ENCODE results near the gene HACD2. TPM values are rescaled to one million over a fixed set of nuclear protein-coding genes. Genes with fewer than 3 reads are reported as not detected.

HACD2 gene
- total RNA-seq, 4 donors from 2014 or later, result 11.9 to 70.5 (median 48.2) TPM

DNA sequence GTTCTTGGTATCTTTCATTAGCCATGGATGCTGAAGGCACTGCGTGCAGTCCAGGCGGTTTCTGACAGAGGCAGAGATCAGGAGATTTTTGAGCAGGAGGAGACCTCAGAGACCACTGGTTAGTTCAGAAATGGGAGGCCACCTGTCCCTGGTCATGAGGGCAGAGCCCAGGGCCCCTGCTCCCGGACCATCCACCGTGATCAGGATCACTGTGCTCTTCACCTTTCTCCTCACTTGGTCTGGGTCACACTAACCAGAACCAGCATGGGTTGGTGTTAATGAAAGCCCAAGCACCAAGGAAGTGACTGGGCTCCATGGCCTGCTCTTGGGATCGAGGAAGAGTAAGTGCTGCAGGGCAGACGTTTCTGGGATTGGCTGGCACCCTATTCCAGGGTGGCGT, 42.0 kb upstream of the HACD2 start:
- in situ Hi-C loops (cut with MboI; ENCODE audit: low pct_ligation_motif_present in 1 of 4, low pct_unique_long_range_greater_than_20kb in 1 of 4, low sequenced_read_pairs in 3 of 4), result no loop called here
- Histone ChIP-seq H3K4me1 (peaks cover 0 to 10% (median 0%) of the 10 kb centered on the region in 4 donors), H3K4me3 (no peak overlapping the region), H3K27me3 (no peaks in the 10 kb centered on the region), H3K27ac (peak overlapping the region in 2 of 4 donors; percentile 21 to 81), H3K36me3 (peaks cover 0 to 10% (median 0%) of the 10 kb centered on the region in 4 donors), H3K9me3 (no peaks in the 10 kb centered on the region)
- 90 to 100% methylated on average over 2 to 7 of the region's 7 CpGs for WGBS, 2 donors (ENCODE audit: low coverage in 1 of 2)
- intact Hi-C loops (cut with DNase I; ENCODE audit: low total_unique reads), result no loop called here
- TF ChIP-seq EP300 (IDR thresholded peaks at IDR 0.05; ENCODE audit: low read depth) (no peak), POLR2A (IDR thresholded peaks at IDR 0.05) (no peak), CTCF (IDR thresholded peaks at IDR 0.05) (no peak), POLR2AphosphoS5 (IDR thresholded peaks at IDR 0.05) (no peak)
- no peak for DNase-seq

GRCh38 chr3:123624302-123624701, 39.4 kb upstream of the HACD2 start:
- no peak overlapping the region for H3K4me3 ChIP-seq
- WGBS, 2 donors (ENCODE audit: low coverage in 1 of 2), result 74 to 80% methylated on average over 1 of the region's 1 CpG
- TF ChIP-seq CTCF (IDR thresholded peaks at IDR 0.05) (no peak), POLR2AphosphoS5 (IDR thresholded peaks at IDR 0.05) (no peak), EP300 (IDR thresholded peaks at IDR 0.05; ENCODE audit: low read depth) (no peak), POLR2A (IDR thresholded peaks at IDR 0.05) (no peak)
- H3K9me3 ChIP-seq, result no peaks in the 10 kb centered on the region
- H3K36me3 ChIP-seq, result peaks cover 0 to 10% (median 0%) of the 10 kb centered on the region in 4 donors
- H3K27ac ChIP-seq, result peak overlapping the region in 3 of 4 donors; percentile 17 to 91 (median 30)
- DNase-seq, result no peak
- intact Hi-C loops (cut with DNase I; ENCODE audit: low total_unique reads), result no loop called here
- peaks cover 0 to 8% (median 6%) of the 10 kb centered on the region in 4 donors for H3K4me1 ChIP-seq
- H3K27me3 ChIP-seq, result no peaks in the 10 kb centered on the region
- in situ Hi-C loops (cut with MboI; ENCODE audit: low pct_ligation_motif_present in 1 of 4, low pct_unique_long_range_greater_than_20kb in 1 of 4, low sequenced_read_pairs in 3 of 4), result no loop called here

GRCh38 chr3:123623346-123623880, 38.6 kb upstream of the HACD2 start:
- TF ChIP-seq POLR2A (IDR thresholded peaks at IDR 0.05) (no peak), POLR2AphosphoS5 (IDR thresholded peaks at IDR 0.05) (no peak), EP300 (IDR thresholded peaks at IDR 0.05; ENCODE audit: low read depth) (no peak), CTCF (IDR thresholded peaks at IDR 0.05) (no peak)
- Histone ChIP-seq H3K4me3 (no peak overlapping the region), H3K9me3 (no peaks in the 10 kb centered on the region), H3K4me1 (peaks cover 0 to 7% (median 4%) of the 10 kb centered on the region in 4 donors), H3K27me3 (no peaks in the 10 kb centered on the region), H3K36me3 (peaks cover 0 to 10% (median 0%) of the 10 kb centered on the region in 4 donors), H3K27ac (peak overlapping the region in 3 of 4 donors; percentile 80 to 91 (median 86))
- intact Hi-C loops (cut with DNase I; ENCODE audit: low total_unique reads), result no loop called here
- no peak for DNase-seq
- in situ Hi-C loops (cut with MboI; ENCODE audit: low pct_ligation_motif_present in 1 of 4, low pct_unique_long_range_greater_than_20kb in 1 of 4, low sequenced_read_pairs in 3 of 4), result no loop called here
- 75 to 85% methylated on average over 3 to 5 of the region's 5 CpGs for WGBS, 2 donors (ENCODE audit: low coverage in 1 of 2)

DNA sequence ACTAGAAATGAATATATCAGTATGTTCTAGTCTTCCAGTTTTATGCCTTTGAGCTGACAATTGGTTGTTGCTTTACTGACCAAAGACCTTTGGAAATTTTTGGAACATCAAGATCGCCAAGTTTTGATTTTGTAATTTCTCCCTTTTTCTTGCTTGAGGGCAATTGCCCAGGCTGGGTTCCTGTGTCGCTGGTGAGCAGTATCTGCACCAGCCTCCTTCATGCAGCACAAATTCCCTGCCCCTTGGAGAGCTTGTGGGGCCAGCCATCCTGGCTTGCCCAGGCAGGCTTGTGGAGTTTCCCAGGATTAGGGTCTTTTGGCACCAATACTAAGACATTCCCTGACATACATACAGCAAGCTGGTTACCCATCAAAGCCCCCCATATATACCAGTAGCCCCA, 37.9 kb upstream of the HACD2 start:
- intact Hi-C loops (cut with DNase I; ENCODE audit: low total_unique reads) (no loop called here), in situ Hi-C loops (cut with MboI; ENCODE audit: low pct_ligation_motif_present in 1 of 4, low pct_unique_long_range_greater_than_20kb in 1 of 4, low sequenced_read_pairs in 3 of 4) (no loop called here)
- DNase-seq, result no peak
- Histone ChIP-seq H3K27ac (peak overlapping the region in 3 of 4 donors; percentile 80 to 91 (median 86)), H3K36me3 (peaks cover 0 to 10% (median 0%) of the 10 kb centered on the region in 4 donors), H3K4me1 (peaks cover 0 to 7% (median 4%) of the 10 kb centered on the region in 4 donors), H3K9me3 (no peaks in the 10 kb centered on the region), H3K27me3 (no peaks in the 10 kb centered on the region), H3K4me3 (no peak overlapping the region)
- 81 to 88% methylated on average over 1 to 2 of the region's 2 CpGs for WGBS, 2 donors (ENCODE audit: low coverage in 1 of 2)
- no peak for TF ChIP-seq EP300 (IDR thresholded peaks at IDR 0.05; ENCODE audit: low read depth)
- no peak for TF ChIP-seq POLR2A (IDR thresholded peaks at IDR 0.05)
- TF ChIP-seq CTCF (IDR thresholded peaks at IDR 0.05), result no peak
- TF ChIP-seq POLR2AphosphoS5 (IDR thresholded peaks at IDR 0.05), result no peak
